GM19023 (cell line): ENCODE results near the gene SHISA3.

Source experiments
- ATAC-seq: cut with Tn5 transposase; IDR thresholded peaks from one replicate; pipeline ENCODE4 v1.9.1; 2021; ENCODE audit warnings: mild to moderate bottlenecking, moderate library complexity; ENCODE audit not compliant: unreplicated experiment

Gene SHISA3

DNA sequence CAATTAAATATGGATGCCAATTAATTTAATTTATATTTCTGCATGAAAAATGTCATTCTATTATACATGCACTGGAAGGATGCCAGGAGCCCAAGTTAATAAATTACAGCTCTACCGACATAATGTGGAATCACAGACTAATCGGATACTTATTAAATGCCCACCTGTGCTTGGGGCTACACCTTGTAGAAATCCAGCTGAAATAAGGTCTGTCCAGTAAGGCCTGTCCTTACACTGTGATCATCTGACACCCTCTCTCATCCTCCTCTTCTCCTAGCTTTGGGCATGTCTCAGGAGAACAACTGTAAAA, 6.0 kb upstream of the SHISA3 start:
- no peak for ATAC-seq

DNA sequence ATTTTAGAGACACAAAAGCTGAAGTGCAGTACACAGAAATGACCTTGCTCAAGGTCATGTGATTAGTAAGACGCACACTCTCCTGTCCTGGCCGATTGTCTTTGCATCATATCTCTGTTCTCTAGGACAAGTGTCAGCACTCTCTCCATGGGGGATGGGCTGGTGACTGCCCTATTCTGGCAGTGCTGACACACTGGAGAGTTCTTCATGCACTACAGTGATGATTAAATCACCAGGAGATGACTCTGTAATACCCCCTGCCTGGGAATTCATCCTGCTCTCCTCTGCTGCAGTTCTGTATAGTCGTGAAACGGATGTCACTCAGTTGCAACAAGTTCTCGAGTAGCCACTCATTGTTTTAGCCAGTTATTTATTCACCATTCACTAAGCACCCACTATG, 5.3 kb upstream of the SHISA3 start:
- ATAC-seq = no peak

DNA sequence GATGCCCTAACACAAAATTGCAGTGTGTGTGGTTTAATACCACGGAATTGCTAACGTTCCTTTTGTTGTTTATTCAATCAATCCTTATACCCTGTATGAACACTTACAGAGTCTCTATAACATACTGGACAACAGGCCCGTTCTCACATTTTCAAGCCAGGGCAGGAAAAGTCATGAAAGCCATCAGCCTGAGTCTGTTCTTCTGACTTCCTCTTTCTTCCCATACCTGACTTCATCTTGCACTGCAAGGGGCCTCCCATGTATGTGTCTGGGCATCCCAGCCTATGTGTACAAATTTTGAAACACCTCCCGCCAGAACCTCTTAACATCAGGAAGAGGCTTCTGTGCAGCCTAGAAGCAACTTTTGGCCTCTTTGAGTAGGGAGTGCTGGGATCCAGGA, 4.9 kb upstream of the SHISA3 start:
- no peak for ATAC-seq

DNA sequence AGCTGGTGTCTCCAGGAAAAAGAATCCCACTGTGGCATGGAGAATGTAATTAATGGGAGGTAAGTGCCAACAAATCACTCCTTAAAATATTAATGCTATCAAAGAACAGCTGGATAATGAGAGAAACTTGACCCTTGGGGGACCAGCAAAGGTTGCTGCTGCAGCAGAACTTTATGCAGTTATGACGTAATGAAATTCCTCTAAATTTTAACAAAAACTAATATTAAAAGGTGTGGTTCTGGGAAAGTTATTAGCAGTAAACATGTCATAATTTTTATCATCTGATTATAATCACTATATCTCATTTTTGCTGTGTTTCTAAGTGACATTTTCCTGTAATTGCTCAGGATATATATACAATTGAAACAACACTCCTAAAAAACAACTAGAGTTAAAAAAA, 1.7 kb upstream of the SHISA3 start:
- ATAC-seq = no peak

DNA sequence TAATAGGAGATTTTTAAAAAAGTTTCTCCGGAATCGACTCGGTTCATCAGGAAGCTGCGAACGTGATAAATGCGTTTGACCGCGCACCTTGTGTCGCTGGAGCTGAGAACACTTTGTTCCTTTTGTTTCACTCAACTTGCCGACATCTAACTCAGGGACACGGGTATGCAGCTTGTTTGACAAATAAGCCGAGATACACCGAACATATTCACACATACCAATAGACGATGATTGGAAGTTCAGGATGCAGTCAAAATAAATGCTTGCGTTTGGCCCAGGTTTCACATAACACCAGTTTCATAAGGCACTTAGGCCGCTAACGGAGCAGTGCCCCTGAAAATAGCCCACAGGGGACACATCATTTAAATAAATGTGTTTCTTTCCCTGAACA, 932 bp upstream of the SHISA3 start:
- ATAC-seq = no peak

DNA sequence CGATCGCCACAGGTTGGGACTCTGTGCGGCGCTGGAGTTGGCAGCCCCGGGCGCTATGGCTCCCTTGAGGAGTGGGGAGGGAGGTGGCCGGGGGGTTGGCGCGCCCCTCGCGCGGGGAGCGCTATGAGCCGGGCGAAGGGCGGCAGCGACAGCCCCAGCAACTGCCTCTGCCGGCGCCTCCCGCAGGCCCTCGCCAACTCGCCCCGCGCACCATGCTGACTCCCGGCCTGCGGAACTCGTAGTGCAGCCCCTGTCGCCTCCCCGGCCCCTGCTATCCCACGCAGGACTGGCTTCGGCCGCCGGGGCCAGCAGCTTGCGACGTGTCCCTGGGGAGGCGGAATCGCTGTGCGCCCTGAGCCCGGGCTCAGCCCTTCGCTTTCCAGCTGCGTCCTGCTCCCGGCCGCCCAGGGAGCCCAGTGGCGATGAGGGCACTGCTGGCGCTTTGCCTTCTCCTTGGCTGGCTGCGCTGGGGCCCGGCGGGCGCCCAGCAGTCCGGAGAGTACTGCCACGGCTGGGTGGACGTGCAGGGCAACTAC, 415 bp downstream of the SHISA3 start:
- peak; percentile 33 for ATAC-seq

DNA sequence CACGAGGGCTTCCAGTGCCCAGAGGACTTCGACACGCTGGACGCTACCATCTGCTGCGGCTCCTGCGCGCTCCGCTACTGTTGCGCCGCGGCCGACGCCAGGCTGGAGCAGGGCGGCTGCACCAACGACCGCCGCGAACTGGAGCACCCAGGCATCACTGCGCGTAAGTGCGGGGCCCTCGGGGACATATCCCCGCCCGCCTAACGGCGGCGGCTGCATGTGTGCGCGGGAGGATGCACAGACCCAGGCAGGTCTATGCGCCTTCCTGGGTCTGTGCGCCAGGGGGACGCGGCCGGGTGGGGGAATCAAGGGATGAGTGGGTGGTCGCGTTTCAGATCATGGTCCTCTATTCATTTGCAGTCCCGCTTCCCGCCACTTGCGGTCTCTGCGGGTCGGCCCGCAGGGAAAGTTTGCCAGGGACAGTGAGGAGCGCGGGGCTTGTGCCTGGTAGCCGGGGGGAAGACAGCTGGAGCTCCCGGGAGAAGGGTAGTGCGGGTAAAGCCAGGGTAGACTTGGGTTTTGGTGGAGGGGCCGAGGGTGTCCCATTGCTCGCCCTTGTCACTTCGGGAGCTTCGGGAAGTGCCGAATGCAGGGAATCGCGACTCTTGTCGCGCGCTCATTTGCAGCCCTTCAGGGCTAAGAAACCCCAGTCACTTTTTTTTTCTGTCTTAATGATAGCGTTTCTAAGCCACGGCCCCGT, 1.0 kb downstream of the SHISA3 start:
- peak; percentile 28 for ATAC-seq

DNA sequence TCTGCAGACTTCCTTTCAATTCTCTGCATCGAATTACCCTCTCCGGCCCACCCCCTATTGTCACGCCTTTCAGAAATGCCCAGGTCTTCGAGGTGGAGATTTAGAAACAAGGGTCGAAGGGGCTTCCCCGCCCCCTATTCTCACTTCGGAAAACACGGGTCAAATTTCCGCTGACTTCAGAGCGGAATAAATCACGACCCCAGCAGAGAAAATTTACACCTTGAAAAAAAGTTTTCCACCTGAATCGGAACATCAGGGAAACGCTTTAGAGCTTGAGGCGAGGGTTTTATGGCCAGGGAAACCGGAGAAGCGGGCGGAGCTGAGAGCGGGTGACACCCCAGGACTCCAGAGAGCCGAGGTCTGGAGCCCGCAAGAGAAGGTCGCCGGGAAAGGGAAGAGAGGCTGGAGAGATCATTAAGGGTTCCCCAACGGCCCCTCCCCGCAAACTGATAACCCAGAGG, 1.6 kb downstream of the SHISA3 start:
- ATAC-seq = no peak

DNA sequence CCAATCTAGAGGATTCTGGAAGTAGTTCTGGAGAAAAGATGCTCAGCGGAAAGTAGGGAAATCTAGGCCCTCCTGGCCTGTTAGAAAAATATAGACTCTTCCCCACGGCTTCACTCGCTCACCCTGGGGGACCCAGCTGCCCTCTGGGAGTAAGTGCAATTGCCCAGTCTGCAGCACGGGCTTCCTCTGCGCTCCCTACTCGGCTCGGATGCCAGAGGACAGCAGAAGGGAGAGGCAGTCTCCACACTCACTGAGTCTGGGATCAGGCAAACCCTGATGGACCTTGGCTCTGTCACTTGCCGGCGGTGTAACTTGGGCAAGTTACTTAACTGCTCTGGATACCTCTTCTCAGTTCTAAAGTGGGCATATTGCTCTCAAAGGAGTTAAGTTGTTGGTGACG, 2.1 kb downstream of the SHISA3 start:
- no peak for ATAC-seq

DNA sequence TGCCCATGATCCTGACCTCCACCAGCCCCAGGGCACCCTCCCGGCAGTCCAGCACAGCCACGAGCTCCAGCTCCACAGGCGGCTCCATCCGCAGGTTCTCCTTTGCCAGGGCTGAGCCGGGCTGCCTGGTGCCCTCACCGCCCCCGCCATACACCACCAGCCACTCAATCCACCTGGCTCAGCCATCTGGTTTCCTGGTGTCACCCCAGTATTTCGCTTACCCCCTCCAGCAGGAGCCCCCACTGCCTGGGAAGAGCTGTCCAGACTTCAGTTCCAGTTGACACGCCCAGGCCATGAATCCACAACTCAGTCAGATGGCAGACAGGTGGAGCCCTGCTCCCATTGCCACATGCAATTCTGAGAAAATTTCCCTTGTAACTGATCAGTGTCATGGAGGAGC, 3.9 kb downstream of the SHISA3 start:
- no peak for ATAC-seq

DNA sequence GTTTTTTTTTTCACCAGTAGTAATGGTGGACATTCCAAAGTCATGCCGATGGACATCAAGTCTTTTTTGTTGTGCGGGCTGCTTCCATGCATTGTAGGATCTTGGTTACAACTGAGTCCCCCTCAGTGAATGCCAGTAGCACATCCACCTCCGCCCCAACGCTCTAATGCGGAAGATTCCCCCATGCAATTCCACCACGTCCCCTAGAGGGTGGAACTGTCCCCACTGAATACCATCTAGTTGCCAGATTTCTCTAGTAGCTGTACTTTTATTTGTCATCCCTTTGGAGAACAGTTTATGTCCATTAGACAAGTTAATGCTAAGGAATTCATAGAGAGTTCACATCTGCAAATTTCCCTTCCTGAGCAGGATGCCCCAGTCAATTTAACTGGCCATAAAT, 6.7 kb downstream of the SHISA3 start:
- ATAC-seq = no peak

DNA sequence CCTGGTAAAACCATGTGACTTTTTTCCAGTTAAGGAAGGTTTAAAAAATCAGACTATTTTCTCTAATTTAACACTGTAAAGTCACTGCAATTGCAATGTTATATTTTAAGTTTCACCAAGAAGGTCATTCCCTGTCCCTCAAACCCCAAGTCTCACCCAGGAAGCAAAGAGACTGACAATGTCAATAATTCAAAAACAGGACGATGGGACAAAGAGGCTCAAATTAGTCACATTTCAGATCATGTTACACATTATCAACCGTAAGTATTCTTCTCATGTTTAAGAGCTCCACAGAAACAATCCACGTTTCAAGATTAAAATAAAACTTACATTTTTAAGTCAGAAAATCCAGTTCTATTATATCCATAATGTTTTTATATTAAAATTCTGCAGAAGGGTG, 13.2 kb downstream of the SHISA3 start:
- ATAC-seq = no peak

DNA sequence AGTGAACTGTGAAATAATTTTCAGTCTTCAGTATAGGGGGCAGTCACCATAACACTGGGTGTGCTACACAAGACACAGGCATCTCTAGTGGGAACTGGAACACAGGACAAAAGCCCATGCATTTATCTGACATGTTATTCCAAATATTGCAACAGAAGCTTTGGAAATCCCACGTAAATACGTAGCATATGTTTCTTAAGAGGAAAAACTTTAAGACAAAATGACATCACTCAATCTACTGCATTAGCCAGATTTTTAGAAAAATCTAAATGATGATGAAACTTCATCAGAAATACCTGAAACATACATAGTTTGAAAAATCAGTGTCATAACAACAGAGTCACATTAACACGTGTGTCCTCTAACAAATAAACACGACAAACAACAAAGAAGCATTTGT, 14.5 kb downstream of the SHISA3 start:
- no peak for ATAC-seq

DNA sequence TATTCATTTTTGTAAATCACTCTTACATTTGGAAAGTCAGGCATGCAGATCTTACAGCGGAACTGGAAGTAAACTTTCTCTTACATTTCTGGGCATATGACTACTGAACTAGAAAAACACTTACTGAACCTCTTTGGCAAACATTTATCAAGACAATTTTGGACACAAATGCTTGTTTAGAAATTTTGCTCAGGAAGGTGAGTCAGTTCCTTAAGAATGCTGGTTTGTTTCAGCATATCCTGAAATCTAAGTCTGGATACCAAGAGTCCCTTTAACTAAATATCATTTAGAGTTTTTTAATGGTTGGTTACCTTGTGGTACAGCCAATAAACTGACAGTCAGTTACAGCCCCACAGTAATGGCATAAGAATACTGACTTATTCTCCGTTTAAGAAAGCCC, 15.0 kb downstream of the SHISA3 start:
- ATAC-seq = no peak

DNA sequence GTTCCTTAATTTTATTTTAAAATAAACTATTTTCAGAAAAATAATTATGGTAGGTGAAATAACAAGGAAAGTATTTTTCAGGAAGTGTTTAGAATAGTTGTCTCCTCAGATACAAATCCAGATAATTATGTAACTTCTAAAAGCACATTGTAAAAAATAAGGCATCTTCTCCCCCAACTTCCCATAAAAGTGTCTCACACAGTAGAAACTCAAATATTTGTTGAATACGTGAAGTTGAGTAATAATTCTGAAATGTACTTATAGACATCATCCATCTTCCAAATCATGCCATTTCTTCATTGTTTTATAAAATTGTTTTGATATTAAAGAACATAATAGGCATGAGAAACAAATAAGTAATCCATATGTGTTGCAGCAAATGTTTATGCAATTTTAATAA, 18.0 kb downstream of the SHISA3 start:
- no peak for ATAC-seq

DNA sequence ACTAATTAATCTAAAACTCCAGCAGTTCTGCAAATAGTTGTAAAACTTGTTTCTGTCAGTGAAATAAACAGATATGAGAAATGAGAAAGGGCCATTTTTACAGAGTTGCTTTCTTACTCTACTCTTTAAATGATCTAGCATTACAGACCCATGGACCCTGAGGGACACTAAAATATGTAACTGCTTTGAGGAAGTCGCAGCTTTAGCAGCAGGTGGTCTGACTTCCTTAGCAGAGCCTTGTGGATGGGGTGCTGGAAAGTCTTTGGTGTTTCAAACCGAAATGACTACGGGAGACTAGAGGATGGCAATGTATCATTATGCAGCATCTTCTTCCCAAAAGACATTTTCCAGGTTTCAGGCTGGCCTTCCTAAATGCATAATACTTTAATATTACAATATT, 18.7 kb downstream of the SHISA3 start:
- no peak for ATAC-seq

DNA sequence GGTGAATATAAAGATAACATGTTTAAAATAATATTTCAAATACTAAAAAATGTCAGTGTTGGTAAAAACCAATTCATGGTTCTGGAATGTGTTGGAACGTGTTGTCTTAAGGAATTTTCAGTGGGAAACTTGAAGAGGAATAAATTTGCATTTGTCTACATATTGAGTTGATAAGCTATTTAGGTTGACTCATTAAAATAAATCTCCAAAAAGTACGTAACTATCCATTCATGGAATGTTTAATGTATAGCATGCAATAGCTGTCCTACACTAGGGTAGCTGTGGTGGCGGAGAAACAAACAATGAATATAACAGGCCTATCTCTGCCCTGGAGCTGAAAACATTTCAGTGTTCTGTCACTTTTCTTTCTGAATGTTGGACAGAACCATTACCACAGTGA, 20.3 kb downstream of the SHISA3 start:
- ATAC-seq = no peak

DNA sequence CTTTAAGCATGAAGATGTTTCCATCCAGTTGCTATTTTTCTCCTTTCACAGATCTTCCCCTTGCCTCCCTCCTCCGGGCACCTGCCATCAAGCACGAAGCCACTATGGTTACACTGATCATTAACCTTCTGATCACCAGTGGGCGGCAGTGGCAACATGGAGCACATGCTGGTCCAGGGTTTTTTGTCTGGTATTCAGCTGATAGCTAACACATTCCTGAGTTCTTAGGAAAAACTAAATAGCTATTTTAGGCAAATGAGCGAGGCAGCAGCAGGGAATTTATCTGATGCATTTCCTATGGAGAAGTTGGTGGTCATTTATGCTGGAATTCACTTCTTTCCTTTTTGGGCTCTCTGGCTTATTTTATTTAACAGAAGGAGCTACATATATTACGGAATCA, 22.9 kb downstream of the SHISA3 start:
- ATAC-seq = no peak

DNA sequence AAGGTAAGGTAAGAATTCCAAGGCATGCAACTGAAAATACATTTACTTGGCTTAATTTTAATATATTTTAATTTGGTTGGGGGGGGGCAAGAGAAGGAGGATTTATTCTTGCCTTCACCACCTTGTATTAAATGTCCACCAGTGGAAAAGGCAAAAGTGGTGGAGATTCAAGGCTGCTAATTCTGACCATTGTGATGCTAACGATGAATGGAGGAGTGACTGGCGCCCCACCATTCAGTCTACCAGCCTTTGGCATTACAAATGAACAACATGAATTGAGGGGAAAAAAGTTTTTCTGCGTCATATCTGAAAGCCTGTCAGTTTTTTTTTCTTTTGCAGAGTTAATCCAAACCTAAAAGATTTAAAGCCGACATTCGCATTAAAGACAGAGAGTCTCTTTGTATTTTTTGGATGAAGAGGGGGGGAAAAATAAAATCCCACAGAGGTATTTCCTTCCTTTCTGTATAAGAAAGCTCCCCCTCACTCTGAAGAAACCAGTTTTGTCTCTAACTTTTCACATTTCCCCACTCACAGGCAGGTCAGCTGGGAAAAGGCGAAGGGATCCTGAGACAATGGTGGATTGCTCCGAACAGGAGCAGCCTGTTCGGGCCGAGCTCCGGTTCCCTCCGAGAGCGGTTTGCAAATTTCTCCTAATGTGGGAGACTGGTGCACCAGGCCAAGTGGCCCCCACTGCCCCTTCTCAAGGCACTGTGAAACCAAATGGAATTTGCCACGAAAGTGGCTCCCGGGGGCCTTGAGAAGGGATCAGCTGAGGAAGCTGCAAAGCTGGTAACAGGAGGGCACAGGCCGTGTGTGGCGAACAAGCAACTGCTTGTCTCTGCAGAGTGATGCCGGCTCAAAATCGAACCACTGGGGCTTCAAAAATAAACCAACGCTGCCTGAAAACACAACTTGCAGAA, 28.1 kb downstream of the SHISA3 start:
- ATAC-seq = no peak

DNA sequence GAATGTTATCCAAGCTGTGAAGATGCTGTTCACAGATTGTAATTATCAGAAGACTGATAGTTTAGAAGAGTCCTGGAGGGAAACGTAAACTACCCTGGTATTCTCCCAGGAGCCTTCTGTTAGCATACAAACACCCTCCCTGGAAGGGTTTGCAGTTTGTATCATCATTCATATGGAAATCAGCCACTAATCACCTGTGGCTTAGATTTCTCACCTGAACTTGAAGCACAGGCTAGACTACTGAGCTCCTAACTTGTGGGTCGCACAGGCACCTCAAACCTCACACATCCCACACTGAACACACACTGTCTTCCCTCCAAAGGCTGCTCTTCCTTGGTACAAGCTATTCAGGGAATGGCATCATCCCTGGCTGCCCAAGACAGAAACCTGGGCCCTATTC, 30.7 kb downstream of the SHISA3 start:
- no peak for ATAC-seq

DNA sequence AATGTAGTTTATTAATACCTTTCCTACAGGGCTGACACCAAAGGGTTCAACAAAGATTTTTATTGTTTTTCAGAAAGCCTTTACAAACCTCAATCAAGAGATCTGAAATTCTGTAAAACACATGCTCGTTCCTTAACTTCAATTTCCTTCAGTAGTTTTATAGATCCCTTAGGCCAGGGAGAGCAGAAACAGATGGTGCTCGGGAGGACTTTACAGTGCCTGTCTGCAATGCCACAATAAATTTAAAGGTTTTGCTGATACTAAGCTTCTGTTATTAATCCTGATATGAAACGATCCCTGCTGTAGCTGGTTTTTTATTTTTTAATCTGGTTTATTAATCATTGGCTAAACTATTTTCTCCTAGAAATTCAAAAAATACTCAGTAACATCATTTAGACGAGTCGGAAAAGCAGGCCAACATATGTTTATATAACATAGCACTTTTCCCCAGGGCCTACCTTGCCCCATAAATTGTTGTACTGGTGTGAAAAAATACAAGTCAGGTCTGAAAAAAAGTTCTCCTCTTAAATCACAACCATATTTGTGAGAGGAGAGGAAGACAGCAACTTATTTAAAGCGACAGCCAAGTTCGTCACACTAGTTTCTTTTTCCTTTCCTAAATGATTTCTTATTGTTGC, 39.8 kb downstream of the SHISA3 start:
- no peak for ATAC-seq

DNA sequence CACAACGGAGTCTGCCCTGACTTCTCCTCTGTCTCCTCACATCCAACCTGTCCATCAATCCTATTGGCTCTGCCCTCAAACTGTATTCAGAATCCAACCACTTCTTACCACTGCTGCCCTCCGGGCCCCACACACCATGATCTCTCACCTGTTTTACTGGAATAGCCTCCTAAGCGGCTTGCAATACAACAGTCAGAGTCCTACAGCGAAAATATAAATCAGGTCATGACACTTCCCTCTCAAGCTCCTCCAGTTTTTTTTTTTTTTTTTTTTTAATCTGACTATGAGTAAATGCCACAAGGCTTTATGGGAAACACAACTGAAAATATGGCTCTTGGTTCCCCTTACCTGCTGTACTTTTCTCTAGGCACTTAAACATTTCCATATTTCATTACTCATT, 42.8 kb downstream of the SHISA3 start:
- ATAC-seq = no peak
